Natural killer cell (primary cell): ENCODE data around the gene MYOM1. TPM values are rescaled to one million over a fixed set of nuclear protein-coding genes. Genes with fewer than 3 reads are reported as not detected.

Experiments
- ATAC-seq, 3 donors: fragments of 150-1000 bp in 2 of 3; fragments of 200-7000 bp in 1 of 3; cut with Tn5 transposase; 1 replicate in 1 of 3; 2 replicates in 2 of 3; pipeline ENCODE4 v1.10.0; 2021; ENCODE audit warnings: mild to moderate bottlenecking in 2 of 3, moderate library complexity in 2 of 3
- DNase-seq, 2 donors: peaks; one replicate each; pipeline versions ENCODE4 v3.0.0 to v3.0.0-alpha.2; 2013 to 2021; ENCODE audit warnings: mixed read lengths in 1 of 2
- H3K27ac ChIP-seq: one replicate; pipeline ENCODE4 v1.5.1; 2013; ENCODE audit warnings: mild to moderate bottlenecking, low read length
- H3K27me3 ChIP-seq: one replicate; pipeline ENCODE4 v1.6.1; 2013; ENCODE audit warnings: low read length; ENCODE audit not compliant: control insufficient read depth, insufficient read depth
- H3K36me3 ChIP-seq: one replicate; pipeline ENCODE4 v1.6.1; 2013; ENCODE audit warnings: low read length; ENCODE audit not compliant: control insufficient read depth, insufficient read depth
- H3K4me1 ChIP-seq: one replicate; pipeline ENCODE4 v1.6.1; 2013; ENCODE audit warnings: low read length; ENCODE audit not compliant: control insufficient read depth, insufficient read depth
- H3K4me3 ChIP-seq: one replicate; pipeline ENCODE4 v1.5.1; 2013; ENCODE audit warnings: low read length
- H3K9me3 ChIP-seq: one replicate; pipeline ENCODE4 v1.6.1; 2013; ENCODE audit warnings: low read length; ENCODE audit not compliant: control insufficient read depth, insufficient read depth
- H3K27ac Mint-ChIP-seq, 2 donors: one replicate each; pipeline ENCODE4 v1.8.0; 2022; ENCODE audit warnings: mild to moderate bottlenecking in 2 of 2, mixed read lengths in 2 of 2, moderate library complexity in 1 of 2
- H3K27me3 Mint-ChIP-seq, 2 donors: one replicate each; pipeline ENCODE4 v1.8.0; 2022; ENCODE audit warnings: low read depth in 2 of 2, mixed read lengths in 2 of 2
- H3K36me3 Mint-ChIP-seq: one replicate; pipeline ENCODE4 v1.8.0; 2022; ENCODE audit warnings: mixed read lengths
- H3K4me1 Mint-ChIP-seq, 2 donors: one replicate each; pipeline ENCODE4 v1.8.0; 2022; ENCODE audit warnings: mixed read lengths in 2 of 2
- H3K4me3 Mint-ChIP-seq: one replicate; pipeline ENCODE4 v1.8.0; 2022; ENCODE audit warnings: mild to moderate bottlenecking, moderate library complexity, mixed read lengths
- H3K9me3 Mint-ChIP-seq, 2 donors: one replicate each; pipeline ENCODE4 v1.8.0; 2022; ENCODE audit warnings: mixed read lengths in 2 of 2
- CTCF ChIP-seq: fragments of 200-600 bp; IDR thresholded peaks from one replicate; pipeline ENCODE4 v1.8.0; 2022; ENCODE audit warnings: antibody characterized with exemption
- WGBS: methylation state at CpG from one replicate; pipeline ENCODE4 v1.1.7; 2013; ENCODE audit warnings: missing lambda C conversion rate; ENCODE audit not compliant: insufficient coverage; 5-methylcytosine and 5-hydroxymethylcytosine counted together
- intact Hi-C: fragments of 100-400 bp; cut with micrococcal nuclease; formaldehyde crosslinking; loops from one replicate; pipeline ENCODE4 v1.14.2; 2022
- total RNA-seq, 4 donors: library from RNA; stranded (reverse); fragments of 120-200 nt in 1 of 4; gene quantifications; one replicate each; pipeline versions ENCODE4 v1.2.3 to v1.2.4, GENCODE V29; 2013 to 2022

Gene MYOM1
- total RNA-seq, 3 donors from 2014 or later (not counting 1 experiment from before 2014, with no cell fraction given), result 1.7 to 5.8 (median 3.0) TPM

DNA sequence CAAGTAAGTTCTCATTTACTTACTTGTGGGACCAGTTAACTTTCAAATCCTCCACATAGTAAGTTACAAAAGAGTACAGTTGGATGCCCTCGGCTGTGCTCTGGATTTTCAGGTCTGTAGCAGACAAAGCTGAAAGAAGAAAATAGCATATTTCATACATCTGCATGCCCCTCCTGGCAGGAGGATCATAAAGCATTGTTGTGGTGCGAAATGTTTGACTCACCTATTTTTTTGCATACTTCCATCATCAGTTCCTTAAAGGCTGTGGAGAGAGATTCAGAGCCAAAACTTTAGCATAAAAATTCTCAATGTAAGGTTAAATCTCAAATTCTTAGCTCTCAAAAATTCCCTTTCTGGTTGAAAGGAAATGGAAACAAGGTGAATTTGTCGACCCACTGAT, 136.0 kb downstream of the MYOM1 start:
- DNase-seq (no peak), ATAC-seq (no peak)
- H3K4me3 ChIP-seq, result no peak overlapping the region
- Mint-ChIP-seq H3K27ac (no peak overlapping the region), H3K27me3 (no peaks in the 10 kb centered on the region), H3K9me3 (no peaks in the 10 kb centered on the region), H3K4me1 (no peaks in the 10 kb centered on the region), H3K36me3 (no peaks in the 10 kb centered on the region), H3K4me3 (no peak overlapping the region)
- TF ChIP-seq CTCF, result no peak
- H3K27ac ChIP-seq, result no peak overlapping the region
- whole genome bisulfite sequencing, result 100% methylated on average over 1 of the region's 3 CpGs
- intact Hi-C loops, result no loop called here
- H3K4me1 ChIP-seq, result no peaks in the 10 kb centered on the region
- H3K27me3 ChIP-seq, result no peaks in the 10 kb centered on the region
- H3K36me3 ChIP-seq, result no peaks in the 10 kb centered on the region
- no peaks in the 10 kb centered on the region for H3K9me3 ChIP-seq

GRCh38 chr18:3081584-3081991, 138.2 kb downstream of the MYOM1 start:
- no peak for DNase-seq
- Mint-ChIP-seq H3K36me3 (no peaks in the 10 kb centered on the region), H3K27me3 (no peaks in the 10 kb centered on the region), H3K4me3 (no peak overlapping the region), H3K27ac (no peak overlapping the region), H3K9me3 (no peaks in the 10 kb centered on the region), H3K4me1 (no peaks in the 10 kb centered on the region)
- no peaks in the 10 kb centered on the region for H3K27me3 ChIP-seq
- H3K4me3 ChIP-seq, result no peak overlapping the region
- no peaks in the 10 kb centered on the region for H3K4me1 ChIP-seq
- H3K27ac ChIP-seq, result no peak overlapping the region
- no peak for TF ChIP-seq CTCF
- ATAC-seq, result no peak
- no peaks in the 10 kb centered on the region for H3K36me3 ChIP-seq
- no peaks in the 10 kb centered on the region for H3K9me3 ChIP-seq
- WGBS, result 73% methylated on average over 2 of the region's 3 CpGs
- intact Hi-C loops, result no loop called here

DNA sequence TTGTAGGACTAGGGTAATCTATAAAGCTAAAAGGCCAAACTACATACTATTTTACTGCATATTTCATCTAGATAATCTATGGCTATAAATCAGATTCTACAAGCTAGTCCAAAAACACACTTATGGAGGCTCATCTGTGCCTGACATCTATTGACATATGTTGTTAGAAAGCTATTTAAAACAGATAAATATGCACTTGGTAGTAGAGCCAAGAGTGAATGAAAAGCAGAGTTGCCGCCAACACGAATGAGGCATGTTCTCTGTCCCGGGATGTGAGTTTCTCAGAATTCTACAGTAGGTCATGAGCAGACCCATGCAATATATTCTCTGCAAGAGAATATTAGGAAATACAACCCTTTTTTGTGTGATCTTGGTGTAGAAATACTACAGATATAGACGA, 140.1 kb downstream of the MYOM1 start:
- Histone ChIP-seq H3K4me1 (no peaks in the 10 kb centered on the region), H3K4me3 (no peak overlapping the region), H3K27ac (no peak overlapping the region), H3K9me3 (no peaks in the 10 kb centered on the region), H3K27me3 (no peaks in the 10 kb centered on the region), H3K36me3 (no peaks in the 10 kb centered on the region)
- 94% methylated on average over 4 of the region's 4 CpGs for WGBS
- Mint-ChIP-seq H3K4me3 (no peak overlapping the region), H3K27me3 (no peaks in the 10 kb centered on the region), H3K36me3 (no peaks in the 10 kb centered on the region), H3K4me1 (no peaks in the 10 kb centered on the region), H3K9me3 (no peaks in the 10 kb centered on the region), H3K27ac (no peak overlapping the region)
- intact Hi-C loops, result no loop called here
- no peak for TF ChIP-seq CTCF
- DNase-seq, result no peak
- ATAC-seq, result no peak

GRCh38 chr18:3075491-3075890, 144.3 kb downstream of the MYOM1 start:
- H3K9me3 ChIP-seq, result no peaks in the 10 kb centered on the region
- H3K36me3 ChIP-seq, result no peaks in the 10 kb centered on the region
- no peaks in the 10 kb centered on the region for H3K9me3 Mint-ChIP-seq
- DNase-seq (no peak), ATAC-seq (no peak)
- H3K4me3 Mint-ChIP-seq, result no peak overlapping the region
- H3K27ac Mint-ChIP-seq, result no peak overlapping the region
- no peak overlapping the region for H3K27ac ChIP-seq
- no peak for TF ChIP-seq CTCF
- no peaks in the 10 kb centered on the region for H3K27me3 ChIP-seq
- intact Hi-C loops, result no loop called here
- peaks cover 0 to 14% of the 10 kb centered on the region in 2 donors for H3K4me1 Mint-ChIP-seq
- H3K27me3 Mint-ChIP-seq, result no peaks in the 10 kb centered on the region
- peaks cover 12% of the 10 kb centered on the region for H3K4me1 ChIP-seq
- H3K4me3 ChIP-seq, result no peak overlapping the region
- WGBS, result 74% methylated on average over 9 of the region's 9 CpGs
- no peaks in the 10 kb centered on the region for H3K36me3 Mint-ChIP-seq
